IMR-90 (cell line): ENCODE data around the gene FOXN3. TPM values are rescaled to one million over a fixed set of nuclear protein-coding genes. Genes with fewer than 3 reads are reported as not detected.
A peak's percentile ranks its signal among the peaks of the same experiment; 100 is the strongest.

ENCODE experiments used
- ATAC-seq: fragments of 200-7000 bp; cut with Tn5 transposase; 2 replicates; pipeline ENCODE4 v1.9.1; 2020; ENCODE audit warnings: low read depth, mild to moderate bottlenecking, moderate library complexity
- BruUV-seq: library from RNA; stranded (reverse); fragments of 400-500 nt; replicated peaks from 2 replicates; lab custom pipeline; 2021; lab: Mats Ljungman, UMichigan
- CTCF ChIA-PET: fragments of 300-600 bp; formaldehyde crosslinking; extraction: SDS; loops from one replicate; lab custom pipeline; 2021; ENCODE audit warnings: antibody characterized with exemption; lab: Yijun Ruan, JAX
- POLR2A ChIA-PET: fragments of 300-600 bp; sonication (Branson Sonifier 250); formaldehyde crosslinking; loops from one replicate; lab custom pipeline; 2022; ENCODE audit warnings: antibody characterized with exemption; ENCODE audit not compliant: unreplicated experiment; lab: Charles Lee
- DNase-seq: peaks from one replicate; pipeline ENCODE4 v3.0.0; 2013
- H2AFZ ChIP-seq: replicated peaks from 2 replicates; pipeline ENCODE3; 2013; ENCODE audit warnings: low read length, mild to moderate bottlenecking; ENCODE audit not compliant: poor library complexity
- H2AK5ac ChIP-seq: 2 replicates; pipeline ENCODE4 v1.6.1; 2013; ENCODE audit warnings: low read depth, low read length, inconsistent platforms
- H2AK9ac ChIP-seq: replicated peaks from 2 replicates; pipeline ENCODE3; 2013; ENCODE audit warnings: mild to moderate bottlenecking, low read depth, low read length, moderate library complexity; ENCODE audit not compliant: poor library complexity
- H2BK120ac ChIP-seq: 2 replicates; pipeline ENCODE4 v1.6.1; 2013; ENCODE audit warnings: low read depth, low read length, inconsistent platforms
- H2BK15ac ChIP-seq: 3 replicates; pipeline ENCODE4 v1.6.1; 2013; ENCODE audit warnings: low read depth, low read length, inconsistent platforms
- H2BK20ac ChIP-seq: 2 replicates; pipeline ENCODE4 v1.6.1; 2013; ENCODE audit warnings: low read depth, mild to moderate bottlenecking, inconsistent platforms, low read length, moderate library complexity
- H2BK5ac ChIP-seq: 2 replicates; pipeline ENCODE4 v1.6.1; 2013; ENCODE audit warnings: mild to moderate bottlenecking, low read depth, low read length, inconsistent platforms; ENCODE audit not compliant: poor library complexity, severe bottlenecking
- H3K14ac ChIP-seq: replicated peaks from 2 replicates; pipeline ENCODE4 v1.6.1; 2013; ENCODE audit warnings: low read depth, low read length, inconsistent platforms
- H3K18ac ChIP-seq: 2 replicates; pipeline ENCODE4 v1.6.1; 2013; ENCODE audit warnings: low read depth, low read length, control low read depth
- H3K23ac ChIP-seq: 2 replicates; pipeline ENCODE4 v1.6.1; 2013; ENCODE audit warnings: low read depth, low read length, inconsistent platforms
- H3K27ac ChIP-seq: 2 replicates; pipeline ENCODE4 v1.5.1; 2013; ENCODE audit warnings: mild to moderate bottlenecking, control low read depth, low read length; ENCODE audit not compliant: insufficient read depth
- H3K27me3 ChIP-seq: 2 replicates; pipeline ENCODE4 v1.6.1; 2013; ENCODE audit warnings: low read length; ENCODE audit not compliant: control insufficient read depth, insufficient read depth
- H3K36me3 ChIP-seq: 2 replicates; pipeline ENCODE4 v1.6.1; 2013; ENCODE audit warnings: low read length, mixed read lengths; ENCODE audit not compliant: control insufficient read depth, insufficient read depth
- H3K4ac ChIP-seq: 2 replicates; pipeline ENCODE4 v1.6.1; 2013; ENCODE audit warnings: low read depth, low read length, inconsistent platforms
- H3K4me1 ChIP-seq: 2 replicates; pipeline ENCODE4 v1.6.1; 2013; ENCODE audit warnings: low read length, mixed read lengths; ENCODE audit not compliant: control insufficient read depth, insufficient read depth
- H3K4me2 ChIP-seq: 2 replicates; pipeline ENCODE4 v1.6.1; 2013; ENCODE audit warnings: low read depth, mild to moderate bottlenecking, control low read depth, low read length, moderate library complexity
- H3K4me3 ChIP-seq: 2 replicates; pipeline ENCODE4 v1.5.1; 2013; ENCODE audit warnings: low read depth, mild to moderate bottlenecking, control low read depth, low read length, moderate library complexity; ENCODE audit not compliant: insufficient read depth
- H3K56ac ChIP-seq: 2 replicates; pipeline ENCODE4 v1.6.1; 2013; ENCODE audit warnings: low read length, inconsistent platforms; ENCODE audit not compliant: insufficient read depth; ENCODE audit errors: extremely low read depth
- H3K79me1 ChIP-seq, 2 experiments: 2 replicates each; pipeline ENCODE4 v1.6.1; 2013; ENCODE audit warnings: low read length in 2 of 2, inconsistent platforms in 1 of 2, low read depth in 1 of 2
- H3K9ac ChIP-seq: 2 replicates; pipeline ENCODE4 v1.6.1; 2013; ENCODE audit warnings: low read depth, low read length, control low read depth
- H3K9me1 ChIP-seq: 2 replicates; pipeline ENCODE4 v1.6.1; 2013; ENCODE audit warnings: low read length, inconsistent platforms; ENCODE audit not compliant: insufficient read depth
- H3K9me3 ChIP-seq: 2 replicates; pipeline ENCODE4 v1.6.1; 2013; ENCODE audit warnings: low read length; ENCODE audit not compliant: control insufficient read depth, insufficient read depth
- H4K20me1 ChIP-seq: 2 replicates; pipeline ENCODE4 v1.6.1; 2013; ENCODE audit warnings: low read length, inconsistent platforms; ENCODE audit not compliant: insufficient read depth
- H4K5ac ChIP-seq: 2 replicates; pipeline ENCODE4 v1.6.1; 2013; ENCODE audit warnings: mild to moderate bottlenecking, low read depth, low read length, control low read depth
- H4K8ac ChIP-seq, 2 experiments: 2 replicates each; pipeline ENCODE4 v1.6.1; 2013; ENCODE audit warnings: low read depth in 2 of 2, low read length in 2 of 2, control low read depth in 1 of 2, inconsistent platforms in 1 of 2
- H4K91ac ChIP-seq: 2 replicates; pipeline ENCODE4 v1.6.1; 2013; ENCODE audit warnings: low read depth, low read length, inconsistent platforms; ENCODE audit not compliant: insufficient read depth
- CEBPB ChIP-seq: IDR thresholded peaks from 2 replicates; pipeline ENCODE4 v1.6.1; 2012; ENCODE audit warnings: low read depth, low read length, improper control_type of control experiment
- WGBS, 2 experiments: methylation state at CpG; one replicate each; pipeline versions ENCODE4 v1.1.5 to v1.1.7; 2013; ENCODE audit warnings: missing lambda C conversion rate in 2 of 2; ENCODE audit not compliant: insufficient read length in 1 of 2; ENCODE audit errors: extremely low coverage in 2 of 2; 5-methylcytosine and 5-hydroxymethylcytosine counted together
- dilution Hi-C: fragments of 300-500 bp; cut with HindIII; formaldehyde crosslinking; loops from one replicate; pipeline ENCODE4 v1.14.3; 2018; ENCODE audit warnings: low sequenced_read_pairs; ENCODE audit not compliant: unreplicated experiment
- in situ Hi-C: fragments of 300-500 bp; cut with MboI; formaldehyde crosslinking; loops from 3 replicates; pipeline ENCODE4 v1.14.3; 2019; ENCODE audit warnings: low sequenced_read_pairs, inconsistent platforms, mixed read lengths
- intact Hi-C: fragments of 100-400 bp; cut with micrococcal nuclease; formaldehyde crosslinking; loops from 2 replicates; pipeline ENCODE4 v1.10.0; 2022
- polyA plus RNA-seq, 3 experiments: library from polyadenylated mRNA; depleted of rRNA; stranded (reverse); fragments of >200 nt; gene quantifications; 2 replicates each; pipeline ENCODE4 v1.2.3, GENCODE V29; 2012; ENCODE audit warnings: low replicate concordance in 1 of 3
- total RNA-seq: library from RNA; depleted of rRNA; stranded (reverse); fragments of >200 nt; gene quantifications from 2 replicates; pipeline ENCODE4 v1.2.3, GENCODE V29; 2012
- TF ChIP-seq, protein P1 (sequence below): fragments of 150-350 bp; IDR thresholded peaks from 2 replicates; pipeline ENCODE4 v1.6.1; 2016; ENCODE audit warnings: low read depth, mild to moderate bottlenecking, low read length, moderate library complexity, borderline replicate concordance

FOXN3 gene
- total and polyA plus RNA-seq, 2 of the 4 experiments (the other 2 are of a cell fraction), result 22.6 to 33.7 TPM

DNA sequence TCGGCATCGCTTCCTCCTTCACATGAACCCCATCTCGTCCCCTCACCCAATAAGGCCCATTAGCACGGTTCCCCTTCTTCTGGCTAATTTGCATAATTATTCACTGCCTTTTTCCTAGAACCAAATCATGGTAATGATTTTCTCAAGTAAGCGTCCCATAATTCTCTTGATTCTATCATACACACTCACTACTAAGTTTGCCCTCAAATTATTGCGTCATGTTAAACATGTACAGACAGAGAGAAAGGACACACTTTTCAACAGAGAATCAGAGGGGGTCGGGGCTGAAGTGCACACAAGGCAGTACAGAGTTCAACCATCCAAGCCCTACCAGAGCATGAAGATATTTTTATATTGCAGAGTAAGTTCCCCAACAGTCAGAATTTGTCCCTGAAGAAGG, 256.6 kb downstream of the FOXN3 start:
- Histone ChIP-seq H3K4ac (no peak overlapping the region), H2BK20ac (no peak overlapping the region), H3K27ac (no peak overlapping the region), H3K14ac (no peak overlapping the region), H3K36me3 (peaks cover 36% of the 10 kb centered on the region), H2AK9ac (no peak overlapping the region), H3K18ac (no peak overlapping the region), H2BK120ac (no peak overlapping the region), H3K27me3 (no peaks in the 10 kb centered on the region), H2BK5ac (no peak overlapping the region), H3K4me1 (peaks cover 2% of the 10 kb centered on the region; the same call in 1 of the 2 replicates), H2AK5ac (no peak overlapping the region), H2AFZ (no peak overlapping the region), H3K9ac (no peak overlapping the region), H4K5ac (no peak overlapping the region), H4K8ac (no peak overlapping the region), H3K56ac (no peak overlapping the region), H3K9me1 (peaks cover 15% of the 10 kb centered on the region; the same call in 1 of the 2 replicates), H4K91ac (no peak overlapping the region), H3K79me1 (peaks cover 8 to 11% of the 10 kb centered on the region in 2 experiments; a peak in 2 of 4 replicates), H3K4me2 (no peak overlapping the region), H3K23ac (no peak overlapping the region), H2BK15ac (no peak overlapping the region), H3K4me3 (no peak overlapping the region), H4K20me1 (no peaks in the 10 kb centered on the region; the same call in 1 of the 2 replicates), H3K9me3 (no peaks in the 10 kb centered on the region)
- ATAC-seq, result no peak
- in situ Hi-C loops, result no loop called here
- peak; percentile 71 for TF ChIP-seq CEBPB
- TF ChIP-seq, protein P1, sequence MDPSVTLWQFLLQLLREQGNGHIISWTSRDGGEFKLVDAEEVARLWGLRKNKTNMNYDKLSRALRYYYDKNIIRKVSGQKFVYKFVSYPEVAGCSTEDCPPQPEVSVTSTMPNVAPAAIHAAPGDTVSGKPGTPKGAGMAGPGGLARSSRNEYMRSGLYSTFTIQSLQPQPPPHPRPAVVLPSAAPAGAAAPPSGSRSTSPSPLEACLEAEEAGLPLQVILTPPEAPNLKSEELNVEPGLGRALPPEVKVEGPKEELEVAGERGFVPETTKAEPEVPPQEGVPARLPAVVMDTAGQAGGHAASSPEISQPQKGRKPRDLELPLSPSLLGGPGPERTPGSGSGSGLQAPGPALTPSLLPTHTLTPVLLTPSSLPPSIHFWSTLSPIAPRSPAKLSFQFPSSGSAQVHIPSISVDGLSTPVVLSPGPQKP, result no peak
- CTCF ChIA-PET, result no interaction called here
- dilution Hi-C loops, result no loop called here
- POLR2A ChIA-PET, result no interaction called here
- intact Hi-C loops, result no loop called here
- WGBS, 2 experiments, result 97% methylated on average over 5 of the region's 7 CpGs; no CpG with 5 or more reads in 1 of the 2 experiments
- no peak for DNase-seq
- no TSS peak for BruUV-seq
